IMR-90 (cell line): ENCODE data around the gene TCF12. TPM values are rescaled to one million over a fixed set of nuclear protein-coding genes. Genes with fewer than 3 reads are reported as not detected.

ENCODE experiments used
- ATAC-seq: fragments of 200-7000 bp; cut with Tn5 transposase; 2 replicates; pipeline ENCODE4 v1.9.1; 2020; ENCODE audit warnings: low read depth, mild to moderate bottlenecking, moderate library complexity
- BruUV-seq: library from RNA; stranded (reverse); fragments of 400-500 nt; replicated peaks from 2 replicates; lab custom pipeline; 2021; lab: Mats Ljungman, UMichigan
- CTCF ChIA-PET: fragments of 300-600 bp; formaldehyde crosslinking; extraction: SDS; loops from one replicate; lab custom pipeline; 2021; ENCODE audit warnings: antibody characterized with exemption; lab: Yijun Ruan, JAX
- POLR2A ChIA-PET: fragments of 300-600 bp; sonication (Branson Sonifier 250); formaldehyde crosslinking; loops from one replicate; lab custom pipeline; 2022; ENCODE audit warnings: antibody characterized with exemption; ENCODE audit not compliant: unreplicated experiment; lab: Charles Lee
- DNase-seq: peaks from one replicate; pipeline ENCODE4 v3.0.0; 2013
- H2AFZ ChIP-seq: replicated peaks from 2 replicates; pipeline ENCODE3; 2013; ENCODE audit warnings: low read length, mild to moderate bottlenecking; ENCODE audit not compliant: poor library complexity
- H2AK5ac ChIP-seq: 2 replicates; pipeline ENCODE4 v1.6.1; 2013; ENCODE audit warnings: low read depth, low read length, inconsistent platforms
- H2AK9ac ChIP-seq: replicated peaks from 2 replicates; pipeline ENCODE3; 2013; ENCODE audit warnings: mild to moderate bottlenecking, low read depth, low read length, moderate library complexity; ENCODE audit not compliant: poor library complexity
- H2BK120ac ChIP-seq: 2 replicates; pipeline ENCODE4 v1.6.1; 2013; ENCODE audit warnings: low read depth, low read length, inconsistent platforms
- H2BK15ac ChIP-seq: 3 replicates; pipeline ENCODE4 v1.6.1; 2013; ENCODE audit warnings: low read depth, low read length, inconsistent platforms
- H2BK20ac ChIP-seq: 2 replicates; pipeline ENCODE4 v1.6.1; 2013; ENCODE audit warnings: low read depth, mild to moderate bottlenecking, inconsistent platforms, low read length, moderate library complexity
- H2BK5ac ChIP-seq: 2 replicates; pipeline ENCODE4 v1.6.1; 2013; ENCODE audit warnings: mild to moderate bottlenecking, low read depth, low read length, inconsistent platforms; ENCODE audit not compliant: poor library complexity, severe bottlenecking
- H3K14ac ChIP-seq: replicated peaks from 2 replicates; pipeline ENCODE4 v1.6.1; 2013; ENCODE audit warnings: low read depth, low read length, inconsistent platforms
- H3K18ac ChIP-seq: 2 replicates; pipeline ENCODE4 v1.6.1; 2013; ENCODE audit warnings: low read depth, low read length, control low read depth
- H3K23ac ChIP-seq: 2 replicates; pipeline ENCODE4 v1.6.1; 2013; ENCODE audit warnings: low read depth, low read length, inconsistent platforms
- H3K27ac ChIP-seq: 2 replicates; pipeline ENCODE4 v1.5.1; 2013; ENCODE audit warnings: mild to moderate bottlenecking, control low read depth, low read length; ENCODE audit not compliant: insufficient read depth
- H3K27me3 ChIP-seq: 2 replicates; pipeline ENCODE4 v1.6.1; 2013; ENCODE audit warnings: low read length; ENCODE audit not compliant: control insufficient read depth, insufficient read depth
- H3K36me3 ChIP-seq: 2 replicates; pipeline ENCODE4 v1.6.1; 2013; ENCODE audit warnings: low read length, mixed read lengths; ENCODE audit not compliant: control insufficient read depth, insufficient read depth
- H3K4ac ChIP-seq: 2 replicates; pipeline ENCODE4 v1.6.1; 2013; ENCODE audit warnings: low read depth, low read length, inconsistent platforms
- H3K4me1 ChIP-seq: 2 replicates; pipeline ENCODE4 v1.6.1; 2013; ENCODE audit warnings: low read length, mixed read lengths; ENCODE audit not compliant: control insufficient read depth, insufficient read depth
- H3K4me2 ChIP-seq: 2 replicates; pipeline ENCODE4 v1.6.1; 2013; ENCODE audit warnings: low read depth, mild to moderate bottlenecking, control low read depth, low read length, moderate library complexity
- H3K4me3 ChIP-seq: 2 replicates; pipeline ENCODE4 v1.5.1; 2013; ENCODE audit warnings: low read depth, mild to moderate bottlenecking, control low read depth, low read length, moderate library complexity; ENCODE audit not compliant: insufficient read depth
- H3K56ac ChIP-seq: 2 replicates; pipeline ENCODE4 v1.6.1; 2013; ENCODE audit warnings: low read length, inconsistent platforms; ENCODE audit not compliant: insufficient read depth; ENCODE audit errors: extremely low read depth
- H3K79me1 ChIP-seq, 2 experiments: 2 replicates each; pipeline ENCODE4 v1.6.1; 2013; ENCODE audit warnings: low read length in 2 of 2, inconsistent platforms in 1 of 2, low read depth in 1 of 2
- H3K9ac ChIP-seq: 2 replicates; pipeline ENCODE4 v1.6.1; 2013; ENCODE audit warnings: low read depth, low read length, control low read depth
- H3K9me1 ChIP-seq: 2 replicates; pipeline ENCODE4 v1.6.1; 2013; ENCODE audit warnings: low read length, inconsistent platforms; ENCODE audit not compliant: insufficient read depth
- H3K9me3 ChIP-seq: 2 replicates; pipeline ENCODE4 v1.6.1; 2013; ENCODE audit warnings: low read length; ENCODE audit not compliant: control insufficient read depth, insufficient read depth
- H4K20me1 ChIP-seq: 2 replicates; pipeline ENCODE4 v1.6.1; 2013; ENCODE audit warnings: low read length, inconsistent platforms; ENCODE audit not compliant: insufficient read depth
- H4K5ac ChIP-seq: 2 replicates; pipeline ENCODE4 v1.6.1; 2013; ENCODE audit warnings: mild to moderate bottlenecking, low read depth, low read length, control low read depth
- H4K8ac ChIP-seq, 2 experiments: 2 replicates each; pipeline ENCODE4 v1.6.1; 2013; ENCODE audit warnings: low read depth in 2 of 2, low read length in 2 of 2, control low read depth in 1 of 2, inconsistent platforms in 1 of 2
- H4K91ac ChIP-seq: 2 replicates; pipeline ENCODE4 v1.6.1; 2013; ENCODE audit warnings: low read depth, low read length, inconsistent platforms; ENCODE audit not compliant: insufficient read depth
- POLR2A ChIP-seq: IDR thresholded peaks from 2 replicates; pipeline ENCODE4 v1.6.1; 2012; ENCODE audit warnings: mild to moderate bottlenecking, low read depth, low read length
- RCOR1 ChIP-seq: IDR thresholded peaks from 2 replicates; pipeline ENCODE4 v1.6.1; 2012; ENCODE audit warnings: mild to moderate bottlenecking, low read length, improper control_type of control experiment; ENCODE audit not compliant: insufficient replicate concordance
- WGBS, 2 experiments: methylation state at CpG; one replicate each; pipeline versions ENCODE4 v1.1.5 to v1.1.7; 2013; ENCODE audit warnings: missing lambda C conversion rate in 2 of 2; ENCODE audit not compliant: insufficient read length in 1 of 2; ENCODE audit errors: extremely low coverage in 2 of 2; 5-methylcytosine and 5-hydroxymethylcytosine counted together
- dilution Hi-C: fragments of 300-500 bp; cut with HindIII; formaldehyde crosslinking; loops from one replicate; pipeline ENCODE4 v1.14.3; 2018; ENCODE audit warnings: low sequenced_read_pairs; ENCODE audit not compliant: unreplicated experiment
- in situ Hi-C: fragments of 300-500 bp; cut with MboI; formaldehyde crosslinking; loops from 3 replicates; pipeline ENCODE4 v1.14.3; 2019; ENCODE audit warnings: low sequenced_read_pairs, inconsistent platforms, mixed read lengths
- intact Hi-C: fragments of 100-400 bp; cut with micrococcal nuclease; formaldehyde crosslinking; loops from 2 replicates; pipeline ENCODE4 v1.10.0; 2022
- polyA plus RNA-seq, 3 experiments: library from polyadenylated mRNA; depleted of rRNA; stranded (reverse); fragments of >200 nt; gene quantifications; 2 replicates each; pipeline ENCODE4 v1.2.3, GENCODE V29; 2012; ENCODE audit warnings: low replicate concordance in 1 of 3
- total RNA-seq: library from RNA; depleted of rRNA; stranded (reverse); fragments of >200 nt; gene quantifications from 2 replicates; pipeline ENCODE4 v1.2.3, GENCODE V29; 2012

Gene TCF12
- total and polyA plus RNA-seq, 2 of the 4 experiments (the other 2 are of a cell fraction) = 79.4 to 160 TPM

DNA sequence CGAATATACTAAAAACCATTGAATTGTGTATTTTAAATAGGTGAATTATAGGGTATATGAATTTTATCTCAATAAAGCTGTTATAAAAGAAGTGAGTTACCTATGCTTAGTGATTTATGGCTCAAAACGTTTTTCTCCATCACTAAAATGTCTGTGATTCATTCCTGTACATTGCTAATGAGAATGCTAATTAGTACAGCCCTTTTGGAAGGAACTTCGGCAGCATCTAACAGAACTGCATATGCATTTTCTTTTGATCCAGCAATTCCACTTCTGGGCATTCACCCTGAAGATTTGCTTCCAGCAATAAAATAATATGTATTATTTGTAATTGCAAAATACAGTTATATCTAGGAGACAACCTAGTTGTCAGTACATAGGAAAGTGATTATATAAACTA is 53.6 kb downstream of the TCF12 start:
- no peaks in the 10 kb centered on the region for H3K9me3 ChIP-seq
- H3K4me1 ChIP-seq = no peaks in the 10 kb centered on the region; the same call in 1 of the 2 replicates
- peaks cover 3% of the 10 kb centered on the region for H3K9me1 ChIP-seq
- H3K27me3 ChIP-seq = no peaks in the 10 kb centered on the region
- CTCF ChIA-PET = no interaction called here
- peaks cover 63% of the 10 kb centered on the region for H4K20me1 ChIP-seq
- ATAC-seq = no peak
- H4K5ac ChIP-seq = no peak overlapping the region
- no peak overlapping the region for H4K8ac ChIP-seq
- H2AK9ac ChIP-seq = no peak overlapping the region
- H3K14ac ChIP-seq = no peak overlapping the region
- H3K9ac ChIP-seq = no peak overlapping the region
- H2AFZ ChIP-seq = no peak overlapping the region
- no peak overlapping the region for H2BK15ac ChIP-seq
- no peak overlapping the region for H3K56ac ChIP-seq
- H2BK5ac ChIP-seq = no peak overlapping the region
- H3K4ac ChIP-seq = no peak overlapping the region
- no peak overlapping the region for H2BK20ac ChIP-seq
- no CpG with 5 or more reads among the region's 3 CpGs for WGBS, 2 experiments
- no peak overlapping the region for H3K4me3 ChIP-seq
- no peak overlapping the region for H3K23ac ChIP-seq
- no peak overlapping the region for H3K27ac ChIP-seq
- no peak overlapping the region for H2AK5ac ChIP-seq
- no peak for DNase-seq
- no peak overlapping the region for H3K18ac ChIP-seq
- TF ChIP-seq POLR2A = no peak
- no peak for TF ChIP-seq RCOR1
- in situ Hi-C loops (no loop called here), intact Hi-C loops (no loop called here), dilution Hi-C loops (no loop called here)
- no peak overlapping the region for H3K4me2 ChIP-seq
- POLR2A ChIA-PET = no interaction called here
- H2BK120ac ChIP-seq = no peak overlapping the region
- H3K36me3 ChIP-seq = no peaks in the 10 kb centered on the region
- H3K79me1 ChIP-seq = peaks cover 42 to 64% of the 10 kb centered on the region in 2 experiments
- H4K91ac ChIP-seq = no peak overlapping the region
- BruUV-seq = no TSS peak
